Measurements from ENCODE around the gene METTL8.
"Not testable (repeated sequence)": the region's sequence is repeated elsewhere in the genome, so short reads cannot be mapped to it uniquely, and the experiment has no call there.

METTL8 gene

DNA sequence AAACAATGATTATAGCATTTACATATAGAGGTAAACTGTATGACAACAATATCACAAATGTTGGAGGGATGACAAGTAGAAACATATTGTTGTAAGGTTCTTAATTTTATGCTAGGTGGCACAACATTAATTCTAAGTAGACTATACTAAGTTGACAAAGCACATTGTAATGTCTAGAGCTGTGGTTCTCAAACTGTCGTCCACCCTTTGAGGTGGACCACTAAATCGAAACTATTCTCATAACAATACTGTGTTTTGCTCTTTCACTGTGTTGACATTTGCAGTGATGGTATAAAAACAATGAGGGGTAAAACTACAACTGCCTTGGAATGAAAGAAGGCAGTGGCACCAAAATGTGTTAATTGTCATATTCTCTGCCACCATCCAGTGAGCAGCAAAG lies 66.1 kb downstream of the METTL8 start:
- no peaks in the 10 kb centered on the region for H3K4me1 ChIP-seq (ENCODE audit: control insufficient read depth in 1 of 2, insufficient read depth in 1 of 2, low read depth in 1 of 2, low read length in 1 of 2)
- TF ChIP-seq CTCF (IDR thresholded peaks at IDR 0.05): no peak
- no peaks in the 10 kb centered on the region for H3K9me3 ChIP-seq
- H3K4me3 ChIP-seq (ENCODE audit: low read depth in 1 of 2, low read length in 1 of 2): no peak overlapping the region
- no peaks in the 10 kb centered on the region for H3K27me3 ChIP-seq
- no peak overlapping the region for H3K27ac ChIP-seq
- H3K36me3 ChIP-seq: no peaks in the 10 kb centered on the region

DNA sequence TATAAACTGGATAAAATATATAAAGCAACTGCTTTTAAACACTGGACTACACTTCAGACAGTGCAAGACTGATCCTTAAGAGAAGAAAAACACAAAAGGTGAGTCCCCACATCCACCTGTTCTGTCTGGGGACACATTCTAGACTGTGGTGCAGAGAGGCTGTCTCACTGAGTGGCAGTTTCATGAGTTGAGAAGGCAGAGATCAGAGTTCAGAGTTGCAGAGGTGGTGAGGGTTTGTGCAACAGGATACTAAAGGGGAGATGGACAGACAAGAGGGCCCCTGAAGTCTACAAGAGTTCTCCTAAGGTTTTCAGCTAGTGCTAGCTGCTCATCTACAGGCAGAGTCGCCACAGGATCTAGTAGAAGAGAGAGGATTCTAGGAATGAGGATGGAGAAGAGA lies 68.0 kb downstream of the METTL8 start:
- no peaks in the 10 kb centered on the region for H3K9me3 ChIP-seq
- H3K4me1 ChIP-seq (ENCODE audit: control insufficient read depth in 1 of 2, insufficient read depth in 1 of 2, low read depth in 1 of 2, low read length in 1 of 2): no peaks in the 10 kb centered on the region
- H3K27me3 ChIP-seq: no peaks in the 10 kb centered on the region
- no peak overlapping the region for H3K27ac ChIP-seq
- H3K36me3 ChIP-seq: no peaks in the 10 kb centered on the region
- no peak for TF ChIP-seq CTCF (IDR thresholded peaks at IDR 0.05)
- H3K4me3 ChIP-seq (ENCODE audit: low read depth in 1 of 2, low read length in 1 of 2): no peak overlapping the region

DNA sequence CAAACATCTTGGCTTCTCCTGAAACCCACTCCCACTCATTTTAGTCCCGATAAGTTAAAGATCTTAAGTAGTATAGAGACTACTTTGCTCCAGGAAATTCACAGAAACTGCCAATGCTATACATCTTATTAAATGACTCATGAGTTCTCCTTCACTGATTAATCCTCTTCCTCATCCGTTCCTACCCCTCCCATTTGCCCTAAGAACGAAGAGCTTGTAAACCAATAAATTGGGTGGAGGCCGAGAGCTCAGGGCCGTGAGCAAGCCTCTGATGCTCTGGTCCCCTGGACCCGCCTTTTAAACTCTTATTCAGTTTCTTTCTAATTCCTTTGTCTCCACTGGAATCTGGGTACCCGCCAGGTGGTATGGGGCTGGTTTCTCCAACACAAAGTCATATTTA lies 68.6 kb downstream of the METTL8 start:
- no peaks in the 10 kb centered on the region for H3K4me1 ChIP-seq (ENCODE audit: control insufficient read depth in 1 of 2, insufficient read depth in 1 of 2, low read depth in 1 of 2, low read length in 1 of 2)
- H3K36me3 ChIP-seq: no peaks in the 10 kb centered on the region
- no peaks in the 10 kb centered on the region for H3K9me3 ChIP-seq
- TF ChIP-seq CTCF (IDR thresholded peaks at IDR 0.05): no peak
- H3K27me3 ChIP-seq: no peaks in the 10 kb centered on the region
- H3K4me3 ChIP-seq (ENCODE audit: low read depth in 1 of 2, low read length in 1 of 2): no peak overlapping the region
- no peak overlapping the region for H3K27ac ChIP-seq

DNA sequence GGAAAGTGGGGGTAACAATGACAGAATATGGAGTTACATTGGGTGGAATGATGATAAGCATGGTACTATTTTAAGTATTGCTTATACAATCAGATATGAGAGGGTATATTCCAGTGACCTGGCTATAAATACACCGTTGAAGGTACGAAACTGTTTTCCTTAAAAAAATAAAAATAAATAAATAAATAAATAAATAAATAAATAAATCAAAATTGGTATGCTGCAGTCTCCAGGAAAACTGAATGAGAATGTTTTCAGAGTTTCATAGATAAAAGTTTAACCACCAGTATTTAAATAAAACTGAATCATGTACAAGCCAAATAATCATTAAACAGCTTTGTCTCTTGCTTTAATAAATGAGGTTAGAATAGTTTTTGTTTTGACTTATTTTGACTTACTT lies 71.4 kb downstream of the METTL8 start:
- no peak for TF ChIP-seq CTCF (IDR thresholded peaks at IDR 0.05)
- H3K27me3 ChIP-seq: no peaks in the 10 kb centered on the region

GRCh38 chr2:171360905-171361304 lies 72.9 kb downstream of the METTL8 start:
- TF ChIP-seq CTCF (IDR thresholded peaks at IDR 0.05): no peak
- Histone ChIP-seq H3K4me1 (ENCODE audit: control insufficient read depth in 1 of 2, insufficient read depth in 1 of 2, low read depth in 1 of 2, low read length in 1 of 2) (no peaks in the 10 kb centered on the region), H3K9me3 (no peaks in the 10 kb centered on the region), H3K36me3 (no peaks in the 10 kb centered on the region), H3K4me3 (ENCODE audit: low read depth in 1 of 2, low read length in 1 of 2) (no peak overlapping the region), H3K27me3 (no peaks in the 10 kb centered on the region), H3K27ac (no peak overlapping the region)

More for the DNA sequence above, 71.4 kb downstream of the METTL8 start:
- Histone ChIP-seq H3K4me3 (ENCODE audit: low read depth in 1 of 2, low read length in 1 of 2) (no peak overlapping the region), H3K27ac (no peak overlapping the region), H3K36me3 (no peaks in the 10 kb centered on the region), H3K4me1 (ENCODE audit: control insufficient read depth in 1 of 2, insufficient read depth in 1 of 2, low read depth in 1 of 2, low read length in 1 of 2) (no peaks in the 10 kb centered on the region), H3K9me3 (no peaks in the 10 kb centered on the region)

DNA sequence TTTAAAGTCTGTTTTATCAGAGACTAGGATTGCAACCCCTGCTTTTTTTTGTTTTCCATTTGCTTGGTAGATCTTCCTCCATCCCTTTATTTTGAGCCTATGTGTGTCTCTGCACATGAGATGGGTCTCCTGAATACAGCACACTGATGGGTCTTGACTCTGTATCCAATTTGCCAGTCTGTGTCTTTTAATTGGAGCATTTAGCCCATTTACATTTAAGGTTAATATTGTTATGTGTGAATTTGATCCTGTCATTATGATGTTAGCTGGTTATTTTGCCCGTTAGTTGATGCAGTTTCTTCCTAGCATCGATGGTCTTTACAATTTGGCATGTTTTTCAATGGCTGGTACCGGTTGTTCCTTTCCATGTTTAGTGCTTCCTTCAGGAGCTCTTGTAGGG lies 80.0 kb downstream of the METTL8 start:
- H3K27ac ChIP-seq; H3K36me3 ChIP-seq; H3K4me1 ChIP-seq (ENCODE audit: control insufficient read depth in 1 of 2, insufficient read depth in 1 of 2, low read depth in 1 of 2, low read length in 1 of 2); H3K9me3 ChIP-seq; H3K4me3 ChIP-seq (ENCODE audit: low read depth in 1 of 2, low read length in 1 of 2); H3K27me3 ChIP-seq: not testable (repeated sequence)

Data from neutrophil (primary cell).